GM19035 (cell line): ENCODE results near the gene KRI1.
"Not testable (repeated sequence)": the region's sequence is repeated elsewhere in the genome, so short reads cannot be mapped to it uniquely, and the experiment has no call there.

Experiments
- ATAC-seq: cut with Tn5 transposase; IDR thresholded peaks from one replicate; pipeline ENCODE4 v1.9.1; 2021; ENCODE audit not compliant: unreplicated experiment

KRI1 gene

DNA sequence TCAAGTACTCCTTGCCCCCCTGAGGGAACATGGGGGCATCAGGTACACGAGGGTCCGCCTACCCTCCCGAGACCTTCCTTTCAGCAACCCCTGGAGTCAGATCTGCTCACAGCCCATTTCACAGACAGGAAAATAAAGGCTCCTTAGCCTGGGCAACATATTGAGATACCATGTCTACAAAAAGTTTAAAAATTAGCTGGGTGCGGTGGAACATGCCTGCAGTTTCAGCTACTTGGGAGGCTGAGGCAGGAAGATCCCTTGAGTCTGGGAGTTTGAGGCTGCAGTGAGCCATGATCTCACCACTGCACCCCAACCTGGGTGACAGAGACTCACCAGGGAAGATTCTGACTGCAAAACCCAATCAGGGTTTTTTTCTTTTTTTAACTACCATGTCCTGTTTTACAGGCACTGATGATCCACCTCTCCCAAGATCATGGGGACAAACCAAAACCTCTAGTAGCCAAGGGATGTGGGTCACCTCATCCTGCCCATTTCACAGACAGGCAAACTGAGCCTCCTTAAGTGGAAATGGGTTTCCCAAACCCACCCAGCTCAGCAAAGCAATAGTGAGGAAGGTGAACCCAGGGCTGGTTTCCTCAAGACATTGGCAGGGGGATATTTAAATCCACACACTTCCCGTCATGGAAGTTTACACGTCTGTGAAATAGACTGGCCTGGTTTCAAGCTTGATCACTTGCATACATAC is 9.4 kb upstream of the KRI1 start:
- ATAC-seq, result no peak

DNA sequence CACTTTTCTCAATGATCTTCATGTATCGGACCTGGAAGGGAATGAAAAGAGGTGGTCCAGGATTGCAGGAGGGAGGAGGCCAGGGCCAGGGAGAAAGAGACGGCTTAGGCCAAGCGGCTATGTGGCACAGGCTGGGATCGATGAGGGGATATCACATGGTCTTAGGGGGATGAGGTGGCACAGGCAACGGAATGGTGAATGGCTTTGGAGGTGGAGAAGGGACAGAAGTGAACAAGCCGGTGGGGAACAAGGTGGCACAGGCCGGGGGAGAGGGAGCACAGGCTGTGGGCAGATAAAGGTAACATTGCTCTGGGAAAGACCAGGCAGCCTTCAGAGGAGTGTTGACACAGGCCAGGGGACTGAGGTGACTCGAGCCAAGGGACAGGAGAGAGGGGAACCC is 8.7 kb upstream of the KRI1 start:
- no peak for ATAC-seq

DNA sequence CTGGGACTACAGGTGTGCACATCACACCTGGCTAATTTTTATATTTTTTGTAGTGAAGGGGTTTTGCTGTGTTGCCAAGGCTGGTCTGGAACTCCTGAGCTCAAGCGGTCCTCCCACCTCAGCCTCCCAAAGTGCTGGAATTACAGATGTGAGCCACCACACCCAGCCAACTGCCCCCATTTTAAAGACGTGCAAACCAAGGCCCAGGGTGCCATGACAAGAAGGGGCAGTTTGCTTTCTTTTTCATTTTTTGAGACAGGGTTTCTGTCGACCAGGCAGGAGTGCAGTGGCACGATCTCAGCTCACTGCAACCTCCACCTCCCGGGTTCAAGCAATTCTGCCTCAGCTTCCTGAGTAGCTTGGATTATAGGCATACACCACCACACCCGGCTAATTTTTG is 8.0 kb upstream of the KRI1 start:
- ATAC-seq, result not testable (repeated sequence)

DNA sequence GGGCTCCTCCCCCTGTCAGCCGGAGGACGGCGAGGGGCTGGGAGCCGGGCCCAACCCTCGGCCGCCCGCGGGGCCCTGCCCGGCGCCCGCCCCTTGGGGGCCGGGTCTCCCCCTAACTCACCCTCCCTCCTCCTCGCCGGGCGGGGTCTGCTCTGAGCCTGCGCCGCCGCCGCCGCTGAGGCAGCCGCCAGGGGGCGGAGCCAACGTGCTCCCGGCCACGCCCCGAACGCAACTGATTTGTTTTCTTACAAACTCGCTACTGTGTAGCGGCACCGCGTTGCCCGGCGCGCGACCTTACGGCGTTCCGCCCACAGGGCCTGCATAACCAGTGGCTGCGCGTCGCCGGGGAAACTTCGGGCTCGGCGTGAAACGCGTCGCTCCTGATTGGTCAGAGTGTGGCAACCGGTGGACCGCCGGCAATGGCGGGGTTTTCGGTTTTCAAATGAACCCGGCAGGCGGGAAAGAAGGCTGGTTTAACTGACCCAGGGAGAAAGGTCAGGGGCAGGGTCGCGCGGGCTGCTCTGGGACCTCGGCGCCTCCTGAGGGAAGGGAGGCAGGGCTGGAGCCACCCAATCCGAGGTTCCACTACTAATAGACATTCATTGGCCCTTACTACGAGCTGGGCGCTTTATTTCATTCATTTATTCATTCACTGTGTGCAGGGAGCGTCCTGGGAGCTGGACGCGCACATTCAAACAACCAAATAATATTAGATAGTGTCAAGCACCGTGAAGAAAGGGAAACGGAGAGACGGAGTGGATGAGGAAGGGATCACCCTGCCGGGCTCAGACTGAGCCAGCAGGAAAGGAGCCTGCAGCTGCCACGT is 3.2 kb upstream of the KRI1 start, which contains the start of gene CDKN2D:
TSS of gene CDKN2D (minus strand) at position 154 of the 826 bp plus-strand sequence. CDS start 326 bp downstream, outside the sequence.
- peak; percentile 67 for ATAC-seq

DNA sequence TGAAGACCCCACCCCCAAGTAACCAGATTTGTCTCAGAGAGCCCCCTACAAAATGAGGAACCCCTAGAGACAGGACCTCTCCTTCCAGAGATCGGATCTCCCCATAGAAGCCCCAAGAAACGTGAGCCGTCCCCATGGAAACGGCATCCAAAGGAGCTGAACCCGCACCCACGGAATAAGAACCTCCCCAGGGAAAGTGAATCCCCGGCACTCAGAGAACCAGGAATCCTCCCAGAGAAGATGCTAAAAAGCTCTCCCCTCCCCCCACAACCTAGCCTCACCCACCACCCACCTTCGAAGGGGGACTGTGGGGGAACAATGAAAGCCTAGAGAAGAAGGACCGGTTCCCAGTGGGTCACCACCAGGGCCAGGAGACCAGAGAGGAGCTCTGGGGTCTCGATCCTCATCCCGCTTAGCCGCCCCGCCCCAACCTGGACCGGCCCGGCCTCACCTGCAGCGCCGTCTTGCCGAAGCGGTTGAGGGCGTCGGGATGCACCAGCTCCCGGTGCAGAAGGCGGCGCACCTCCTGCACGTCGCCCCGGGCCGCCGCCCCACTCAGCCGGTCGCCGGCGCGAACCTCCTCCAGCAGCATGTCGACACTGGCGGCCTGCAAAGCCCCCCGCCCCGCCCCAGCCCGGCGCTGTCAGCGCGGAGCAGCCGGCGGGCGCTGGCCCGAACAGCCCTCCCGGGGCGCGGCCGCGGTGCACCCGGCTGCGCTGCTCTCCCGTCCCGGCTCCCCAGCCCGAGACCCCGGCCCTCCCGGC is 2.4 kb upstream of the KRI1 start:
- peak; percentile 1 for ATAC-seq

DNA sequence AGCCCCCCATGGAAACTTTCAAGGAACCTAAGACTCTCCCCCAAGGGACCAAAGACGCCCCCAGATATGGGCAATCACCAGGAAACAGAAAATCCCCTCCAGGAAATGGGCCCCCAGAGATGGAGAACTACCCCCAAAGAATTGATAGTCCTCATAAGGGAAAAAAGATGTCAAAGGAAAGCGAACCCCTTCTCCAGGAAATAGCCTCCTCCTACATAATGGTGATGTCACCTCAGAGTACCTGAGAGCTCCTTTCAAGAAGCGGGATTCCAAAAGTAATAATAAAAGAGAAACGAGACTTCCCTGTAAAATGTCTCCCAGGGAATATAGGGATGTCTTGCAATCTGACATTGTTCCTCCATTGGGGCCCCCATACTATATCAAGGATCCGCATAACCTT is 1.8 kb upstream of the KRI1 start:
- no peak for ATAC-seq

DNA sequence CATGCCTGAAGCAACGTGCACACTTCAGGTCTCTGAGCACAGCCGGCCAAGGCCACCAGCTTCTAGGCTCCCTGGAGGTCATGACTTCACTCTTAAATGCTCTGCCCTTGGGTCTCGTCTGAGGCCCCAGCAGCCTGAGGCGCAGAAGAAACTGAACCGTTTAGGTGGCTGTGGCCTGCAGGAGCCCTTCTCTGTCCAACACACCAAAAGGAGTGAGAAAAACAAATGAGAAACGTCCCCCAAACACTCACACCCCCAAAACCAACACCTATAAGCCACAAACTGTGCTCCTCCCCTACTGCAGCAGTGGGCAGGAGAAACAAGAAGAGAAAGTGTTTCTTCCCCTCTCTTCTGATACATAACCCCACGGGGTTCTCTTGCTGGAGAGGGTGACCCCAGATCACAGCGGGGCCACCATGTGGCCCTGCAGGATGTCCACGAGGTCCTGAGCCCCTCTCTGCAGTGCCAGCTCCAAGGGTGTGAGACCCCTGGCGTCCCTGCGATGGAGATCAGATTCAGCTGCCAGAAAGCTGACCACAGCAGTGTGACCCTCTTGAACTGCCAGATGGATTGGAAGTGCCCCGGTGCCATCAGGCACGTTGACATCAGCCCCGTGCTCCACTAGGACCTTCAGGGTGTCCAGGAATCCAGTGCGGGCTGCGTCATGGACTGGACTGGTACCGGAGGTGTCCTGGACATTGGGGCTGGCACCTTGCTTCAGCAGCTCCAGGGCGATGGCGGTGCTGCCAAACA is 1.0 kb upstream of the KRI1 start:
- no peak for ATAC-seq

DNA sequence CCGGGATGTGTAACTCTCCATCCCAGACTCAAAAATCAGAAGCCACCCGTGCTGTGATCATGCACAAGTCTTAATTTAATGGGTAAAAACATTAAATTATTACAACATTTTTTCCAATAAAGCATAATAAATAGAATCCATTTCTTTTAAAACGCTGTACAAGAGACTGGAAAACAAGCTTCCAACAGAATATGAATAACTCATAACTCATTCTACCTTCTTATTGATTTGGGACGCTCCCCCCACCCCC is 523 bp upstream of the KRI1 start:
- no peak for ATAC-seq

DNA sequence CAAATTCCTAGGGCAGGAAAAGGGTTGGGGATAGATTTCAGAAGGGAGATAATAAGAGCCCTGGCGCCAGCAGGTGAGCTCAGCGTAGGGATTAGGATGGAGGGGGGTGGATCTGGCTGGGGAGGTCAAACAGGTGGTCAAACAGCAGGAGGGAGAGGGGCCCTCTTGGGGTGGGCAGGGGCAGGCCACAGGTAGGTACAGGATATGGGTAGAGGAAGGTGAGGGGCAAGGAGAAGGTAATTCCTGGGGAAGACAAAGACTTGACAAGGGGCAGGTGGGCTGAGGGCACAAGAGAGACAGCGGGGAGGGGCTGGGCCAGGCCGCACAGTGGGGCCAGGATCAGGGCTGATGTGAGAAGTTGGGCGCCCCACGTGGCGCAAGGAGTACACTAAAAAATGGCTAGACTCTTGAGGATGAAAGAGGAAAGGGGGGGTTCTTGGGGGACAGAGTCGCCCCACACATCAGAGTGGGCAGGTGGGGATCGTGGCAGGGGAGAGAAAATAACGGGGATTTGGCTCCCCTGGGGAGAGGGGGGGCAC is 713 bp downstream of the KRI1 start:
- ATAC-seq, result no peak

DNA sequence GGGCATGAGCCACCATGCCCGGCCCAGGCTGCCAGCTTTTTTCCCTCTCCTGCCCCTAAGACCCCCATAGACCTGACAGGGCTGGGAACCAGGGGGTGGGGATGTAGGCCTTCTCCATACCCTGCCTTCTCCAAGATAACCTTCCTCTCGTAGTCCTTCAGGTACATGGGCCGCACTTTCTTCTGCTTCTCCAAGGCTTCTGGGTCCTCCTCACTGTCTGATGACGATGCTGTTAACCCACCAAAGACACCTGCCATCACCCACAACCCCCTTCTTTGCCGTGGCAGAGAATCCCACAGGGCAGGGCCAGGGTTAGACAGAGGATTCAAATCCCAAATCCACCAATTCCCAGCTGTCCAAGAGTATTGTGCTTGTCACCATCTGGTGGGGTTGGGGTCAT is 3.2 kb downstream of the KRI1 start:
- ATAC-seq, result no peak

DNA sequence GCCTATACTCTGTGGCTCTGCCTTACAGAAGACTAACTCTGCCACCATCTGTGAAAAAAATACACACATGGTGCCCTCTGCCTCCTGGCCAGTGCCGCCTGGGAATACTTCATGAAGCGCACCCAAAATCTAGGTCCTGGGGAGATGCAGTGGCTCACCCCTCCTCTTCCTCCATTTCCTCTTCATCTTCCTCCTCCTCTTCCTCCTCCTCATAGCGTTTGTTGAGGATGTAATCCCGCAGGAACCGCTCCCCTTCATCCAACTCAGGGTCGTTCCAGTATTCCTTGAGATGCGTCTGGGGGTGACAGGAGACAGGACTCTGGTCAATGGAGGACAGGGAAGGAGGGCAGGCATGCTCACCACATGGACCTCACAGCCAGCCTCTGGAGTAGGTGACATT is 5.7 kb downstream of the KRI1 start:
- ATAC-seq, result no peak

DNA sequence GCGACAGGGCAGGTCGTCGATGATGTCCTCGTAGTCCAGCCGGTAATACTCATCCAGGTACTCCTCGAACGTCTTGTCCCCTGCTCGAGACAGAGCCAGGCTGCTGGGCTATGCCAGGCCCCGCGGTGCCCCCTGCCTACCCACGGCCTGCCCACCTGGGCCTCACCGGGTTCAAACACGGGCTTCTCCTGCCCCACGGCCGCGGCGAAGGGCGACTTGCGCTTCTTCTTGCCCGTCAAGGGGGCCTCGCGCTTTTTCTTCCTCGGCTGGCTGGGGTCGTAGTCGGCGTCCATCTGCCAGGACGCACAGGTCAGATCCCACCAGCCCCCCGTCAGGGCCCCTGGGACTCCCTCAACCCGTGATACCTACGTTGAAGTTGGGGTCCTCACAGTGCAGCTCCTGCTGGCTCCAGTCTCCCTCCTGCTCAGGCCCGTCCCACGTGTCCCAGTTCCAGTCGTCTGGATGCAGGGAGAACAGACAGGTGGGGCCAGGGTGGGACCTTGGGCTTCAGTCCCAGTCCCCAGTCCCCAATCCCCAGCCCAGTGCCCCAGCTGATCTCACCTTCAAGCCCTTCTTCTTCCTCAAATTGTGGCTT is 8.1 kb downstream of the KRI1 start:
- no peak for ATAC-seq

DNA sequence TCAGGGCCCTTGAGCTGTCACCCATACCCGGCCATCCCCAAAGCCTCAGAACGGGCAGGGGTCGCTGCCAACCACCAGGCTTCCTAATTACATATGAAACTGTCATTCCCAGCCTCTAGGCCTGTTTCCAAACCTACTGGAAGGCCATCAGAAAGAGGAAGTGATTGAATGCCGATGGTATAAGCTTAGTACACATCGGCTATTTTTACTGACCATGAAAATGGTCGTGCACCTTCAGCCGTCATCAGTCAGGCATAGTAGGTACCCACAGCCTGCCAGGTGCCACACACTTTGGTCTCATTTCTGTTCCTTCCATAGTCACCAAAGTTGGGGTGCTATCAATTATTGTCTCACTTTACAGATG is 10.2 kb downstream of the KRI1 start:
- no peak for ATAC-seq

DNA sequence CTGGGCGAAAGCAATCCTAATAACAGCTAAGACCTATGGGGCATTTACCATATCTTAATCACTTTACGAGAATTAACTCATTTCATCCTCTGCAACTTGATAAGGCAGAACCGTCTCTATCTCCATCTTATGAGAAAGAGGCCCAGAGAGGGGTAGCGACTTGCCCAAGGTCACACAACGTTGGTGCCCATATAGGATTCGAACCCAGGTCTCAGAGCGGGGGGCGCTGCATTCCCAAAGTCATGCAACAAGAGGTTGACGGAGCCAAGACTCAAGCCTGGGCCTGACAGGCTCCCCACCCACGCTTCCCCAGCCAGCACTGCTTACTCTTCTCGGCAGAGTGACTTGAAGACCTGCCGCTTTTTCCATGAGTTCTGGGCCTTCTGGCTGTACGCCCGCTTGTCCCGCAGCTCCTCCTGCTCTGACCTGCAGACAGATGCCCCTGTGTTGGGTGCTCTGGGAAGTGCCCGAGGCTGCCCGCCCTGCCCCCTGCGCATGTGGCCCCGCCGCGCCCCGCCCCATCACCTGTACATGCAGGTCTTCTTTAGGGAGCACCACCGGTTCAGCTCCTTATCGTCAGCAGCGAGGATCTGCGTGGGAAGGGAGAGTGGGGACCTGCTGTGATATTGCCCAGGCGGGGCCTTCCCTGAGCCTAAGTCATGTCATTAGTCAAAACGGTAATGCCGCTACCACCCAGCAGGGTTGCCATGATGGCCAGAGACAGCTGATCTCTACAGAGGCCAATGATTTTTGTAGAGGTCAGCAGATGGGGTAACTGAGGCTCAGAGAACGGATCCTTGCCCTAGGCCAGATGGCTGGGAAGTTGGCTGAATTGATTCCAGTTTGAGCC is 10.8 kb downstream of the KRI1 start:
- no peak for ATAC-seq

DNA sequence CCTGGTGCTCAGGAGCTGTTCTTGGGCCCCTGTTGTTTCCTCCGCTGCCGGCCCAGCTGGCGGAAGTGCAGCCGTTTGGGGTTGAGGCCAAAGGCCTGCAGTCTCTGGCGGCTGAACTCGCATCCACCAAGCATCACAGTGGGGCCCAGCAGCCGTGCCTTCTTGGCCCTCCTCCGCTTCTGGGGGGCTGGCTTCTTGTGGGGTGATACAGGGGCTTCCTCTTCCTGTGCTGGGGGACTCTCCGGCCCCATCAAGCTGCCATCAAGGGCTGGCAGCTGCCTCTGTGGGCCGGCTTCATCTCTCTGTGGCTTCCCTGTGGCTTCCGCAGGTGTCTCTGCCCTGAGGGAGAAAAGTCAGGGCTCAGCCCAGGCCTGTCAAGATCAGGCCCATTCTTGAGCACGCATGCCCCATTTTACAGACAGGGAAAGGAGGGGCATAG is 11.8 kb downstream of the KRI1 start:
- ATAC-seq, result no peak

DNA sequence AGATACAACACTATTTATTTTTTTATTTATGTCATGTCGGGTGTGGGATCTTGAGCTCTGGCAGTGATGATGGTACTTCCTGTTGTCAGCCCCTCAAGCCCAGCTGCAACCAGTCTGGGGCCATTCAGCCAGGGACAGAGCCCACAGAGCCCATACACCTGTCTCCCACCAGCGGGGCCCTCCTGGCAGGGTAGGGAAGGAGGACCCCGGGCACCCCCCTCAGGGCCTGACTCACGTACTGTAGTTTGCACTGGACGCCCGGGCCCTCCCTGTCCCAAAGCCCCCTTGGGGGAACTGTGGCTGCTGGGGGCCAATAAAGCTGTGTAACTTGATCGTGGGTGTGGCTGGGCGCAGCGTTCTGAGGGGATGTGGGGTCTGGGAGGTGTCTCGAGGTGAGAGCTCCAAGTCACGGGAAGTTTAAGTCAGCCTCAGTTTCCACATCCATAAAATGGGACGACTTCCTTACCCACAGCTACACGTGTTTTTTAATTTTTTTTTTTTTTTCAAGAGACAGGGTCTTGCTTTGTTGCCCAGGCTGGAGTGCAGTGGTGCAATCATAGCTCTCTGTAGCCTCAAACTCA is 12.6 kb downstream of the KRI1 start:
- no peak for ATAC-seq

DNA sequence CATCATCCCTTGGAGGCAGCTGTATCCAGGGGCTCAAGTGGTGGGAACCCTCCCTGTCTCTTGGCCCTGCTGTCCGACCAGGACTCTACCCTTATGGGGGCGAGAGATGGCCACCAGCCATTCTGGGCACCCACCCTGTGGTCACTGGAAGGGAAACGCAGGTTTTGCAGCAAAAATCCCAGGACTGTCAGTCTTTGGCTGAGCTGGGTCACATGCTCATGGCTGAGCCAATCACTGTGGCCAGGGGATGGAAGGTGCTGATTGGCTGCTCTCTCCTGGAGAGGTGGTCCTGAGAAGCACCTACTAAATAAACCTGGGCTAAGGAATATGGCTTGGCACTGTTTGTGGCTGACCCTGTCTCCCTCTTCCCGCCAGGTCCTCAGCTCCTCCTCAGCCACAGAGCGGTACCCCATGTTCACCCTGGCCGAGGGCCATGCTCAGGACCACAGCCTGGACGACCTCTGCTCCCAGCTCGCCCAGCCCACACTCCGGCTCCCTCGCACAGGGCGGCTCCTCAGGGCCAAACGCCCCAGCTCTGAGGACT is 13.2 kb downstream of the KRI1 start:
- no peak for ATAC-seq

DNA sequence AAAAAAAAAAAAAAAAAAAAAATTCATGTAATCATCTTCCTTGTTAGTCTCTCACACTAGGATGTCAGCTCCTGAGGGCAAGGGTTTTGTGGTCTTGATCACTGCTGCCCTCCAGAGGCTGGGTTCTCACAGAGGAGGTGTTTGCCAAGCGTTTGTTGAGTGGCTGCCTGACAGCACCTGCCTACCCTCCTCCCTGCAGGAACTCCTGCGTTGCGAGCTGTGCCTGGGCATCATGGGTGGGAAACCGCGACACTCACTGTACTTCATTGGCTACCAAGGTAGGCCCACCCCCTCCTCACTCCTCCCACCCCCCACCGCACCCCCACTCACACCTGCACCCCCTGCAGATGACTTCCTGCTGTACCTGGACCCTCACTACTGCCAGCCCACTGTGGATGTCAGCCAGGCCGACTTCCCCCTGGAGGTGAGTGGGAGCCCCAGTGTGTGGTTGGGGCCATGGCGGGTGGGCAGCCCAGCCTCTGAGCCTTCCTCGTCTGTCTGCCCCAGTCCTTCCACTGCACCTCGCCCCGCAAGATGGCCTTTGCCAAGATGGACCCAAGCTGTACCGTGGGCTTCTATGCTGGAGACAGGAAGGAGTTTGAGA is 14.0 kb downstream of the KRI1 start:
- no peak for ATAC-seq

DNA sequence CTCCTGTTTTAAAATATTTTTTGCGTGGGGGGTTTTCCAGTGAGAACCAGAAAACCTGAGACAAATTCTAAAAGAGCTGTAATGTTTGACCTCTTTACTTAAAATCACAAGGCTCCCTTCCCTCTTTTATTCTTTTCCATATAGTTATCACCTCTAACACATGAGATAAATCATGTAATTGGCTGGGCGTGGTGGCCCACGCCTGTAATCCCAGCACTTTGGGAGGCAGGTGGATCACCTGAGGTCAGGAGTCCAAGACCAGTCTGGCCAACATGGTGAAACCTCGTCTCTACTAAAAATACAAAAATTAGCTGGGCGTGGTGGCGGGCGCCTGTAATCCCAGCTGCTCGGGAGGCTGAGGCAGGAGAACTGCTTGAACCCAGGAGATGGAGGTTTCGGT is 14.8 kb downstream of the KRI1 start:
- ATAC-seq, result not testable (repeated sequence)
